ENCODE data around the gene FOXO1. TPM values are rescaled to one million over a fixed set of nuclear protein-coding genes. Genes with fewer than 3 reads are reported as not detected.

The FOXO1 gene
- total and polyA plus RNA-seq, 2 experiments from 2014 or later, result 32.4 to 68.0 TPM

DNA sequence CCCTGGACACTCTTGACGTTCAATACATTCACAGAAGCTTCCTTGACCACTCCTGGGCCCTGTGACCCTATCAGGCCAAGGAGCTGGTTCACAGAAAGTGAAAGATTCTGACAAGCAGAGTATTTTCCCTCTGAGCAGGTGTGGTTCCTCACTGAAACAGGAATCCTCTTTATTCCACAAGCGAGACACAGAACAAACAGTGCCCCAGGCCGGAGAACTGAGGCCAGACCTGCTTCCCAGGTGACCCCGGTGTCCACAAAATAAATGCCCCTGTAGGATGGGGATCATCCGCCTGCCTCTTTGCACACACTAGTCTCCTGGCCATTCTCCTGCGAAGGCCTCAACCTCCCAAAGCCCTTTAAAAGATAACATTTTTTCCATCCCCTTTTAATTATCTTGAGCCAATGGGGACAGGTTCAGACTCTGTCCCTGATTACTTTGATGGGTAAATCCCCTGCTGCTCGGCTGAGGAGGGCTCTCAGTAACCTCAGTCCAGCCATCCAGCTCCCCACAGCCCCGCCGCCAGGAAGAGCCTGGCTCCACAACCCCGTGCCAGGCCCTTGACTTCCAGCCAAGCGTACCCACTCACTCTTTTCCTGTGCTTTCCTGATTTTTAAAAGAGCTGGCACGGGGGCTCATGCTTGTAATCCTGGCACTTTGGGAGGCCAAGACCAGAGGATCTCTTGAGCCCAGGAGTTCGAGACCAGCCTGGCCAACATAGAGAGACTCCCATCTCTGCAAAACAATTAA is 129.1 kb downstream of the FOXO1 start:
- H3K27ac Mint-ChIP-seq, result no peak overlapping the region
- H3F3A ChIP-seq (replicated peaks; ENCODE audit: low read depth), result no peaks in the 10 kb centered on the region
- H3K27me3 Mint-ChIP-seq (ENCODE audit: insufficient read depth, low read depth, poor library complexity), result no peaks in the 10 kb centered on the region
- no peak overlapping the region for H2AFZ ChIP-seq
- no peaks in the 10 kb centered on the region for H3K36me3 ChIP-seq (ENCODE audit: insufficient read depth)
- DNase-seq (ENCODE audit: low spot score), result no peak
- TF ChIP-seq, protein P1, sequence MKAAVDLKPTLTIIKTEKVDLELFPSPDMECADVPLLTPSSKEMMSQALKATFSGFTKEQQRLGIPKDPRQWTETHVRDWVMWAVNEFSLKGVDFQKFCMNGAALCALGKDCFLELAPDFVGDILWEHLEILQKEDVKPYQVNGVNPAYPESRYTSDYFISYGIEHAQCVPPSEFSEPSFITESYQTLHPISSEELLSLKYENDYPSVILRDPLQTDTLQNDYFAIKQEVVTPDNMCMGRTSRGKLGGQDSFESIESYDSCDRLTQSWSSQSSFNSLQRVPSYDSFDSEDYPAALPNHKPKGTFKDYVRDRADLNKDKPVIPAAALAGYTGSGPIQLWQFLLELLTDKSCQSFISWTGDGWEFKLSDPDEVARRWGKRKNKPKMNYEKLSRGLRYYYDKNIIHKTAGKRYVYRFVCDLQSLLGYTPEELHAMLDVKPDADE (IDR thresholded peaks at IDR 0.05), result no peak
- TF ChIP-seq EZH2 (IDR thresholded peaks at IDR 0.05; ENCODE audit: low read depth, unreplicated experiment) (no peak), EZH2phosphoT487 (IDR thresholded peaks at IDR 0.05; ENCODE audit: unreplicated experiment) (no peak), ZNF114 (CRISPR knock-in tag; IDR thresholded peaks at IDR 0.05) (no peak), STAT1 (IDR thresholded peaks at IDR 0.05; ENCODE audit: unreplicated experiment) (no peak), CREB1 (CRISPR knock-in tag; IDR thresholded peaks at IDR 0.05; ENCODE audit: low read depth) (no peak), POLR2AphosphoS5 (IDR thresholded peaks at IDR 0.05; ENCODE audit: low read depth) (no peak), ZNF331 (CRISPR knock-in tag; IDR thresholded peaks at IDR 0.05; ENCODE audit: low read depth) (no peak), NANOG (IDR thresholded peaks at IDR 0.05; ENCODE audit: borderline replicate concordance) (no peak), JUNB (IDR thresholded peaks at IDR 0.05; ENCODE audit: unreplicated experiment) (no peak)
- TF ChIP-seq, protein P2, sequence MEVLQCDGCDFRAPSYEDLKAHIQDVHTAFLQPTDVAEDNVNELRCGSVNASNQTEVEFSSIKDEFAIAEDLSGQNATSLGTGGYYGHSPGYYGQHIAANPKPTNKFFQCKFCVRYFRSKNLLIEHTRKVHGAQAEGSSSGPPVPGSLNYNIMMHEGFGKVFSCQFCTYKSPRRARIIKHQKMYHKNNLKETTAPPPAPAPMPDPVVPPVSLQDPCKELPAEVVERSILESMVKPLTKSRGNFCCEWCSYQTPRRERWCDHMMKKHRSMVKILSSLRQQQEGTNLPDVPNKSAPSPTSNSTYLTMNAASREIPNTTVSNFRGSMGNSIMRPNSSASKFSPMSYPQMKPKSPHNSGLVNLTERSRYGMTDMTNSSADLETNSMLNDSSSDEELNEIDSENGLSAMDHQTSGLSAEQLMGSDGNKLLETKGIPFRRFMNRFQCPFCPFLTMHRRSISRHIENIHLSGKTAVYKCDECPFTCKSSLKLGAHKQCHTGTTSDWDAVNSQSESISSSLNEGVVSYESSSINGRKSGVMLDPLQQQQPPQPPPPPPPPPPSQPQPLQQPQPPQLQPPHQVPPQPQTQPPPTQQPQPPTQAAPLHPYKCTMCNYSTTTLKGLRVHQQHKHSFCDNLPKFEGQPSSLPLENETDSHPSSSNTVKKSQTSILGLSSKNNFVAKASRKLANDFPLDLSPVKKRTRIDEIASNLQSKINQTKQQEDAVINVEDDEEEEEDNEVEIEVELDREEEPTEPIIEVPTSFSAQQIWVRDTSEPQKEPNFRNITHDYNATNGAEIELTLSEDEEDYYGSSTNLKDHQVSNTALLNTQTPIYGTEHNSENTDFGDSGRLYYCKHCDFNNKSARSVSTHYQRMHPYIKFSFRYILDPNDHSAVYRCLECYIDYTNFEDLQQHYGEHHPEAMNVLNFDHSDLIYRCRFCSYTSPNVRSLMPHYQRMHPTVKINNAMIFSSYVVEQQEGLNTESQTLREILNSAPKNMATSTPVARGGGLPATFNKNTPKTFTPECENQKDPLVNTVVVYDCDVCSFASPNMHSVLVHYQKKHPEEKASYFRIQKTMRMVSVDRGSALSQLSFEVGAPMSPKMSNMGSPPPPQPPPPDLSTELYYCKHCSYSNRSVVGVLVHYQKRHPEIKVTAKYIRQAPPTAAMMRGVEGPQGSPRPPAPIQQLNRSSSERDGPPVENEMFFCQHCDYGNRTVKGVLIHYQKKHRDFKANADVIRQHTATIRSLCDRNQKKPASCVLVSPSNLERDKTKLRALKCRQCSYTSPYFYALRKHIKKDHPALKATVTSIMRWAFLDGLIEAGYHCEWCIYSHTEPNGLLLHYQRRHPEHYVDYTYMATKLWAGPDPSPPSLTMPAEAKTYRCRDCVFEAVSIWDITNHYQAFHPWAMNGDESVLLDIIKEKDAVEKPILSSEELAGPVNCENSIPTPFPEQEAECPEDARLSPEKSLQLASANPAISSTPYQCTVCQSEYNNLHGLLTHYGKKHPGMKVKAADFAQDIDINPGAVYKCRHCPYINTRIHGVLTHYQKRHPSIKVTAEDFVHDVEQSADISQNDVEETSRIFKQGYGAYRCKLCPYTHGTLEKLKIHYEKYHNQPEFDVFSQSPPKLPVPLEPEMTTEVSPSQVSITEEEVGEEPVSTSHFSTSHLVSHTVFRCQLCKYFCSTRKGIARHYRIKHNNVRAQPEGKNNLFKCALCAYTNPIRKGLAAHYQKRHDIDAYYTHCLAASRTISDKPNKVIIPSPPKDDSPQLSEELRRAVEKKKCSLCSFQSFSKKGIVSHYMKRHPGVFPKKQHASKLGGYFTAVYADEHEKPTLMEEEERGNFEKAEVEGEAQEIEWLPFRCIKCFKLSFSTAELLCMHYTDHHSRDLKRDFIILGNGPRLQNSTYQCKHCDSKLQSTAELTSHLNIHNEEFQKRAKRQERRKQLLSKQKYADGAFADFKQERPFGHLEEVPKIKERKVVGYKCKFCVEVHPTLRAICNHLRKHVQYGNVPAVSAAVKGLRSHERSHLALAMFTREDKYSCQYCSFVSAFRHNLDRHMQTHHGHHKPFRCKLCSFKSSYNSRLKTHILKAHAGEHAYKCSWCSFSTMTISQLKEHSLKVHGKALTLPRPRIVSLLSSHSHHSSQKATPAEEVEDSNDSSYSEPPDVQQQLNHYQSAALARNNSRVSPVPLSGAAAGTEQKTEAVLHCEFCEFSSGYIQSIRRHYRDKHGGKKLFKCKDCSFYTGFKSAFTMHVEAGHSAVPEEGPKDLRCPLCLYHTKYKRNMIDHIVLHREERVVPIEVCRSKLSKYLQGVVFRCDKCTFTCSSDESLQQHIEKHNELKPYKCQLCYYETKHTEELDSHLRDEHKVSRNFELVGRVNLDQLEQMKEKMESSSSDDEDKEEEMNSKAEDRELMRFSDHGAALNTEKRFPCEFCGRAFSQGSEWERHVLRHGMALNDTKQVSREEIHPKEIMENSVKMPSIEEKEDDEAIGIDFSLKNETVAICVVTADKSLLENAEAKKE (CRISPR knock-in tag; IDR thresholded peaks at IDR 0.05), result no peak
- TF ChIP-seq, protein P3, sequence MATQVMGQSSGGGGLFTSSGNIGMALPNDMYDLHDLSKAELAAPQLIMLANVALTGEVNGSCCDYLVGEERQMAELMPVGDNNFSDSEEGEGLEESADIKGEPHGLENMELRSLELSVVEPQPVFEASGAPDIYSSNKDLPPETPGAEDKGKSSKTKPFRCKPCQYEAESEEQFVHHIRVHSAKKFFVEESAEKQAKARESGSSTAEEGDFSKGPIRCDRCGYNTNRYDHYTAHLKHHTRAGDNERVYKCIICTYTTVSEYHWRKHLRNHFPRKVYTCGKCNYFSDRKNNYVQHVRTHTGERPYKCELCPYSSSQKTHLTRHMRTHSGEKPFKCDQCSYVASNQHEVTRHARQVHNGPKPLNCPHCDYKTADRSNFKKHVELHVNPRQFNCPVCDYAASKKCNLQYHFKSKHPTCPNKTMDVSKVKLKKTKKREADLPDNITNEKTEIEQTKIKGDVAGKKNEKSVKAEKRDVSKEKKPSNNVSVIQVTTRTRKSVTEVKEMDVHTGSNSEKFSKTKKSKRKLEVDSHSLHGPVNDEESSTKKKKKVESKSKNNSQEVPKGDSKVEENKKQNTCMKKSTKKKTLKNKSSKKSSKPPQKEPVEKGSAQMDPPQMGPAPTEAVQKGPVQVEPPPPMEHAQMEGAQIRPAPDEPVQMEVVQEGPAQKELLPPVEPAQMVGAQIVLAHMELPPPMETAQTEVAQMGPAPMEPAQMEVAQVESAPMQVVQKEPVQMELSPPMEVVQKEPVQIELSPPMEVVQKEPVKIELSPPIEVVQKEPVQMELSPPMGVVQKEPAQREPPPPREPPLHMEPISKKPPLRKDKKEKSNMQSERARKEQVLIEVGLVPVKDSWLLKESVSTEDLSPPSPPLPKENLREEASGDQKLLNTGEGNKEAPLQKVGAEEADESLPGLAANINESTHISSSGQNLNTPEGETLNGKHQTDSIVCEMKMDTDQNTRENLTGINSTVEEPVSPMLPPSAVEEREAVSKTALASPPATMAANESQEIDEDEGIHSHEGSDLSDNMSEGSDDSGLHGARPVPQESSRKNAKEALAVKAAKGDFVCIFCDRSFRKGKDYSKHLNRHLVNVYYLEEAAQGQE (IDR thresholded peaks at IDR 0.05; ENCODE audit: unreplicated experiment), result no peak
- TF ChIP-seq, protein P4, sequence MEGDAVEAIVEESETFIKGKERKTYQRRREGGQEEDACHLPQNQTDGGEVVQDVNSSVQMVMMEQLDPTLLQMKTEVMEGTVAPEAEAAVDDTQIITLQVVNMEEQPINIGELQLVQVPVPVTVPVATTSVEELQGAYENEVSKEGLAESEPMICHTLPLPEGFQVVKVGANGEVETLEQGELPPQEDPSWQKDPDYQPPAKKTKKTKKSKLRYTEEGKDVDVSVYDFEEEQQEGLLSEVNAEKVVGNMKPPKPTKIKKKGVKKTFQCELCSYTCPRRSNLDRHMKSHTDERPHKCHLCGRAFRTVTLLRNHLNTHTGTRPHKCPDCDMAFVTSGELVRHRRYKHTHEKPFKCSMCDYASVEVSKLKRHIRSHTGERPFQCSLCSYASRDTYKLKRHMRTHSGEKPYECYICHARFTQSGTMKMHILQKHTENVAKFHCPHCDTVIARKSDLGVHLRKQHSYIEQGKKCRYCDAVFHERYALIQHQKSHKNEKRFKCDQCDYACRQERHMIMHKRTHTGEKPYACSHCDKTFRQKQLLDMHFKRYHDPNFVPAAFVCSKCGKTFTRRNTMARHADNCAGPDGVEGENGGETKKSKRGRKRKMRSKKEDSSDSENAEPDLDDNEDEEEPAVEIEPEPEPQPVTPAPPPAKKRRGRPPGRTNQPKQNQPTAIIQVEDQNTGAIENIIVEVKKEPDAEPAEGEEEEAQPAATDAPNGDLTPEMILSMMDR (conservative IDR thresholded peaks at IDR 0.05; ENCODE audit: low read depth in 2 of 2), result no peak
- no peaks in the 10 kb centered on the region for H3K9me3 Mint-ChIP-seq
- no peaks in the 10 kb centered on the region for H3K9me2 ChIP-seq (ENCODE audit: insufficient read depth)
- H3K36me3 Mint-ChIP-seq (ENCODE audit: low read depth), result no peaks in the 10 kb centered on the region
- no peak overlapping the region for H3K4me3 ChIP-seq
- peaks cover 28% of the 10 kb centered on the region for H3K4me1 Mint-ChIP-seq
- ATAC-seq, result peak; percentile 23; the same call in 2 of the 3 replicates
- no peaks in the 10 kb centered on the region for H3K79me2 ChIP-seq (replicated peaks; ENCODE audit: insufficient read depth)
- H3K4me3 Mint-ChIP-seq, result no peak overlapping the region
- H3K27ac ChIP-seq (ENCODE audit: low read depth), result no peak overlapping the region
- H3K4me2 ChIP-seq, result no peak overlapping the region
- no peaks in the 10 kb centered on the region for H4K20me1 ChIP-seq (replicated peaks; ENCODE audit: insufficient read depth)
- H3K27me3 ChIP-seq (ENCODE audit: insufficient read depth), result no peaks in the 10 kb centered on the region
- peaks cover 10% of the 10 kb centered on the region for H3K4me1 ChIP-seq (ENCODE audit: insufficient read depth)
